GM23248 (cell line): ENCODE data around the gene IFT52. TPM values are rescaled to one million over a fixed set of nuclear protein-coding genes. Genes with fewer than 3 reads are reported as not detected.

Experiments
- DNase-seq: peaks from one replicate; pipeline ENCODE4 v3.0.0-alpha.2; 2015
- H2AFZ ChIP-seq: fragments of 200-600 bp; sonication (generic); 2 replicates; pipeline ENCODE4 v1.6.1; 2016; ENCODE audit warnings: antibody characterized with exemption
- H3F3A ChIP-seq: fragments of 200-600 bp; sonication (generic); 2 replicates; pipeline ENCODE4 v1.6.1; 2016; ENCODE audit warnings: mild to moderate bottlenecking, antibody characterized with exemption, mixed run types; ENCODE audit not compliant: insufficient read depth
- H3K27ac ChIP-seq: fragments of 200-600 bp; sonication (generic); 2 replicates; pipeline ENCODE4 v1.5.1; 2016; ENCODE audit warnings: mild to moderate bottlenecking
- H3K27me3 ChIP-seq: fragments of 200-600 bp; sonication (generic); replicated peaks from 2 replicates; pipeline ENCODE4 v1.6.1; 2016; ENCODE audit warnings: mild to moderate bottlenecking; ENCODE audit not compliant: insufficient read depth
- H3K36me3 ChIP-seq: fragments of 200-600 bp; sonication (generic); 2 replicates; pipeline ENCODE4 v1.6.1; 2016; ENCODE audit warnings: low read depth, mild to moderate bottlenecking
- H3K4me1 ChIP-seq: fragments of 200-600 bp; sonication (generic); 2 replicates; pipeline ENCODE4 v1.6.1; 2016; ENCODE audit warnings: mild to moderate bottlenecking; ENCODE audit not compliant: insufficient read depth
- H3K4me2 ChIP-seq: fragments of 200-600 bp; sonication (generic); one replicate; pipeline ENCODE4 v1.6.1; 2016; ENCODE audit warnings: mild to moderate bottlenecking; ENCODE audit not compliant: unreplicated experiment
- H3K4me3 ChIP-seq: fragments of 200-600 bp; sonication (generic); 2 replicates; pipeline ENCODE4 v1.5.1; 2016; ENCODE audit warnings: mild to moderate bottlenecking
- H3K79me2 ChIP-seq: fragments of 200-600 bp; sonication (generic); 2 replicates; pipeline ENCODE4 v1.6.1; 2016; ENCODE audit warnings: mild to moderate bottlenecking; ENCODE audit not compliant: insufficient read depth
- H3K9ac ChIP-seq: fragments of 200-600 bp; sonication (generic); 2 replicates; pipeline ENCODE4 v1.6.1; 2016; ENCODE audit warnings: mild to moderate bottlenecking
- H3K9me2 ChIP-seq: fragments of 200-600 bp; sonication (generic); 2 replicates; pipeline ENCODE4 v1.6.1; 2016; ENCODE audit warnings: mixed run types, mild to moderate bottlenecking, moderate library complexity; ENCODE audit not compliant: insufficient read depth
- H3K9me3 ChIP-seq: fragments of 200-600 bp; sonication (generic); one replicate; pipeline ENCODE4 v1.6.1; 2017; ENCODE audit warnings: low read depth
- H4K20me1 ChIP-seq: fragments of 200-600 bp; sonication (generic); 2 replicates; pipeline ENCODE4 v1.6.0; 2016; ENCODE audit not compliant: insufficient read depth
- EZH2 ChIP-seq: fragments of 200-600 bp; sonication (generic); IDR thresholded peaks from 2 replicates; pipeline ENCODE4 v1.6.1; 2018; ENCODE audit warnings: antibody characterized with exemption, mild to moderate bottlenecking; ENCODE audit not compliant: insufficient read depth, poor library complexity, severe bottlenecking
- EZH2phosphoT487 ChIP-seq: fragments of 200-600 bp; sonication (generic); IDR thresholded peaks from 2 replicates; pipeline ENCODE4 v1.6.1; 2018; ENCODE audit warnings: antibody characterized with exemption, moderate library complexity, mild to moderate bottlenecking, low read depth; ENCODE audit not compliant: insufficient read depth
- WGBS, 2 experiments: methylation state at CpG; one replicate each; pipeline ENCODE4 v1.1.6; 2015 to 2017; ENCODE audit warnings: low lambda C conversion rate in 2 of 2, low coverage in 1 of 2; ENCODE audit errors: missing lambda C conversion rate in 2 of 2; 5-methylcytosine and 5-hydroxymethylcytosine counted together
- in situ Hi-C: fragments of 300-500 bp; cut with MboI; formaldehyde crosslinking; loops from 2 replicates; pipeline ENCODE4 v1.15.0; 2020
- polyA plus RNA-seq: library from polyadenylated mRNA; unstranded; fragments of >200 nt; fragmentation: Nextera tagmentation; extraction: Ambion mirVana; gene quantifications from 2 replicates; pipeline ENCODE4 v1.2.1, GENCODE V29; 2016
- total RNA-seq: library from RNA; depleted of rRNA; stranded (reverse); fragments of >200 nt; shearing (Covaris generic); gene quantifications from 2 replicates; pipeline ENCODE4 v1.2.3, GENCODE V29; 2014

IFT52 gene
- total and polyA plus RNA-seq, 2 experiments from 2014 or later, result 40.2 to 51.7 TPM

GRCh38 chr20:43559147-43559987 is 31.4 kb upstream of the IFT52 start:
- Histone ChIP-seq H3K4me2 (no peak overlapping the region), H3K27me3 (no peaks in the 10 kb centered on the region), H3F3A (no peaks in the 10 kb centered on the region), H3K36me3 (no peaks in the 10 kb centered on the region), H3K27ac (no peak overlapping the region), H3K9me3 (no peaks in the 10 kb centered on the region), H3K4me1 (no peaks in the 10 kb centered on the region), H3K4me3 (no peak overlapping the region), H4K20me1 (no peaks in the 10 kb centered on the region), H3K9ac (no peak overlapping the region), H3K79me2 (no peaks in the 10 kb centered on the region), H2AFZ (no peak overlapping the region), H3K9me2 (no peaks in the 10 kb centered on the region)
- WGBS, 2 experiments, result 61 to 64% methylated on average over 8 of the region's 8 CpGs
- in situ Hi-C loops, result no loop called here
- DNase-seq, result no peak
- TF ChIP-seq EZH2phosphoT487 (no peak), EZH2 (no peak)

GRCh38 chr20:43560974-43561373 is 29.8 kb upstream of the IFT52 start:
- Histone ChIP-seq H3K27ac (no peak overlapping the region), H3K9me3 (no peaks in the 10 kb centered on the region), H2AFZ (no peak overlapping the region), H3K9ac (no peak overlapping the region), H4K20me1 (no peaks in the 10 kb centered on the region), H3K27me3 (no peaks in the 10 kb centered on the region), H3K9me2 (no peaks in the 10 kb centered on the region), H3K4me1 (no peaks in the 10 kb centered on the region), H3K4me2 (no peak overlapping the region), H3K79me2 (no peaks in the 10 kb centered on the region), H3K36me3 (no peaks in the 10 kb centered on the region), H3F3A (no peaks in the 10 kb centered on the region), H3K4me3 (no peak overlapping the region)
- no peak for TF ChIP-seq EZH2phosphoT487
- no peak for TF ChIP-seq EZH2
- in situ Hi-C loops, result no loop called here
- WGBS, 2 experiments, result 80 to 88% methylated on average over 3 of the region's 3 CpGs
- no peak for DNase-seq

GRCh38 chr20:43563429-43563828 is 27.3 kb upstream of the IFT52 start:
- DNase-seq, result no peak
- in situ Hi-C loops, result no loop called here
- 22 to 32% methylated on average over 3 of the region's 3 CpGs for WGBS, 2 experiments
- Histone ChIP-seq H3K9me3 (no peaks in the 10 kb centered on the region), H3K36me3 (no peaks in the 10 kb centered on the region), H3F3A (no peaks in the 10 kb centered on the region), H3K4me1 (no peaks in the 10 kb centered on the region), H3K4me3 (no peak overlapping the region), H3K9ac (no peak overlapping the region), H3K27ac (no peak overlapping the region), H3K79me2 (no peaks in the 10 kb centered on the region), H3K27me3 (no peaks in the 10 kb centered on the region), H2AFZ (no peak overlapping the region), H4K20me1 (no peaks in the 10 kb centered on the region), H3K9me2 (no peaks in the 10 kb centered on the region), H3K4me2 (no peak overlapping the region)
- no peak for TF ChIP-seq EZH2
- TF ChIP-seq EZH2phosphoT487, result no peak

- no peak for TF ChIP-seq EZH2
- no peak for TF ChIP-seq EZH2phosphoT487
- WGBS, 2 experiments, result 78 to 89% methylated on average over 7 of the region's 7 CpGs
- no peak overlapping the region for H3K4me2 ChIP-seq
- H2AFZ ChIP-seq, result no peak overlapping the region
- H3K36me3 ChIP-seq, result no peaks in the 10 kb centered on the region
- H3F3A ChIP-seq, result no peaks in the 10 kb centered on the region
- no peaks in the 10 kb centered on the region for H3K27me3 ChIP-seq
- H3K9me2 ChIP-seq, result no peaks in the 10 kb centered on the region
- H3K9me3 ChIP-seq, result no peaks in the 10 kb centered on the region
- no peak for DNase-seq
- H4K20me1 ChIP-seq, result no peaks in the 10 kb centered on the region
- H3K4me3 ChIP-seq, result no peak overlapping the region
- in situ Hi-C loops, result no loop called here
- no peaks in the 10 kb centered on the region for H3K79me2 ChIP-seq
- H3K4me1 ChIP-seq, result no peaks in the 10 kb centered on the region
- H3K9ac ChIP-seq, result no peak overlapping the region
- no peak overlapping the region for H3K27ac ChIP-seq
These were observed 26.7 kb upstream of the IFT52 start for GRCh38 chr20:43563991-43564390.
